ES-I3 (cell line): Measurements from ENCODE around the gene ACVR1.

Experiments
- H3K36me3 ChIP-seq: 2 replicates; pipeline ENCODE4 v1.6.1; 2013; ENCODE audit warnings: mild to moderate bottlenecking, low read length, control low read depth, moderate library complexity; ENCODE audit not compliant: insufficient read depth
- H3K4me1 ChIP-seq: 2 replicates; pipeline ENCODE4 v1.6.1; 2013; ENCODE audit warnings: mild to moderate bottlenecking, control low read depth, low read length; ENCODE audit not compliant: insufficient read depth
- H3K9ac ChIP-seq: 2 replicates; pipeline ENCODE4 v1.6.1; 2013; ENCODE audit warnings: low read depth, mild to moderate bottlenecking, low read length, moderate library complexity
- H3K9me3 ChIP-seq: 2 replicates; pipeline ENCODE4 v1.6.1; 2013; ENCODE audit warnings: mild to moderate bottlenecking, low read length, moderate library complexity; ENCODE audit not compliant: control insufficient read depth, insufficient read depth

ACVR1 gene

DNA sequence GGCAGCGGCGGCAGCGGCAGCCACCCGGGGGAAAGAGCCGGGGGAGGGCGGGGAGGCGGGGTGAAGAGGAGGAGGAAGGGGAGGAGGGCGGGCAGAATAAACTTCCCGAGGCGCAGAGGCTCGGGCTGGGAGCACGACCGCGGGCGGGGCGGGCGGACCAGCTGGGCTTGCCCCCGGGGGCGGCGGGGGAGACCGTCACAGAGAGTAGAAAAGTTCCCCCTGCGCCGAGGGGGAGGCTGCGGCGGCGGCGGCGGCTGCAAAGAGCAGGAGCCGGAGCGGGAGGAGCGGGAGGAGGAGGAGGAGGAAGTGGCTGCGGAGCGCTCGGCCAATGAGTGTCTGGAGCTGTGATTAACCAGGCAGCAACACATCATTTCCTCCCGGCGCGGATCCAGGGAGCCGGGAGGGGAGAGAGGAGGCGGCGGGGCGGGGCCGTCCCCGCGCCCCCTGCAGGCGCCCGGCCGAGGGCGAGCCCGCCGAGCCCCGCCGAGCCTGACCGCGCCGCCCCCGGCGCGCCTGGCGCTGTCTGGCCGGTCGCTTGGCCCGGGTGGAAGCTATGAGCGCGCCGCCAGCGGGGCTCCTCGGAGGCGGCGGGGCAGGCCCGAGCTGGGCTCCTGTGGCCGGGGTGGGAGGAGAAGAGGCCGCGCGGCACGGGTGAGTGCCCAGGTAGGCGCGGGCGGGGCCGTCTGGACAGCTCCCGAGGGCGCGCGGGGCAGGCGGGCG is at the start of gene ACVR1:
TSS of gene ACVR1 (minus strand) at position 265 of the 720 bp plus-strand sequence. CDS start 76,837 bp downstream, outside the sequence.
- H3K4me1 ChIP-seq = peaks cover 19% of the 10 kb centered on the region
- no peaks in the 10 kb centered on the region for H3K9me3 ChIP-seq
- H3K36me3 ChIP-seq = no peaks in the 10 kb centered on the region
- H3K9ac ChIP-seq = peak within 1 kb of the TSS; percentile 88

DNA sequence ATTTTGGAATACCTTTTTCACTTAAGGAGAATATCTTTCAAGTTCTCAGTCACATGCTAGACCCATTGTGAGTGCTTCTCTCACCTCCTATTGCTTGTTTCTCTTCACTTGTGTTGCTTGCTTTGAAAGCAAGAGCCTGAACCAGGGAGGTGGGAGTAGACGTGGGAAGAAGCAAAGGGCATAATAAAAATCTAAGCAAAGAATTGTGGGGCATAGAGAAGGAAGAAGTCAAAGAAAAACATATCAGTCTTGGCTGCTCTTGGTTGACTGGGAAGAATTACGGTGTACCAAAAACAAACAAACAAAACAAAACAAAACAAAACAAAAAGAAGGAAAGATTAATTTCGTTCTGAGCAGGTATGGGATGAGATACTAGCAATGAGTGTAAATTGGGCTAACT is 48.9 kb upstream of the ACVR1 start:
- Histone ChIP-seq H3K4me1 (peaks cover 16% of the 10 kb centered on the region), H3K9ac (no peak overlapping the region), H3K36me3 (no peaks in the 10 kb centered on the region), H3K9me3 (no peaks in the 10 kb centered on the region)

DNA sequence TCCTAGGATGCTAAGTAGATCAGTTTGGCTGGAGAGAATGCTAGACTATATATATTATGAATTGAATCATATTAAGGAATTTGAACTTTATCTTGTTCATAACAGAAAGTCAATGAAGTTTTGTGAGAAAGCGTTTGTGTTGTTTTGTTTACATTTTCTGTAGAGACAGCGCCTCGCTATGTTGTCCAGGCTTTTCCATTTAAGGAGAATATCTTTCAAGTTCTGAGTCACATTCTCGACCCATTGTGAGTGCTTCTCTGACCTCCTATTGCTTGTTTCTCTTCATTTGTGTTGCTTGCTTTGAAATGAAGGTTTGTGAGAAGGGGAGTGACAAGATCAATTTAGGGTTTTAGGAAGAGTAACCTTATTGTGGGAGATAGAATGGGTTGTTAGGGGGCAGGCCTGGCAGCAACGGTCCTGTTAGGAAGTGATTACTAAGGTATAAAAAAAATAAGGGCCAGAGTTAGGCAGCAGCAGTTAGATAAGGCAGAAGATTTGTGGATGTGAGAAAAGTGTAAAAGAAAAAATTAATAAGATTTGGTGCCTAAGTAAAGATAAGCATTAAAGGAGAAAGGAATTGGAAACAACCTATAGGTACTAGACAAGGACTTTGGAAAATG is 47.6 kb upstream of the ACVR1 start:
- H3K4me1 ChIP-seq = peaks cover 16% of the 10 kb centered on the region
- no peaks in the 10 kb centered on the region for H3K36me3 ChIP-seq
- no peak overlapping the region for H3K9ac ChIP-seq
- no peaks in the 10 kb centered on the region for H3K9me3 ChIP-seq

GRCh38 chr2:157922815-157923214 is 46.7 kb upstream of the ACVR1 start:
- no peak overlapping the region for H3K9ac ChIP-seq
- H3K4me1 ChIP-seq = peaks cover 16% of the 10 kb centered on the region
- H3K36me3 ChIP-seq = no peaks in the 10 kb centered on the region
- no peaks in the 10 kb centered on the region for H3K9me3 ChIP-seq

DNA sequence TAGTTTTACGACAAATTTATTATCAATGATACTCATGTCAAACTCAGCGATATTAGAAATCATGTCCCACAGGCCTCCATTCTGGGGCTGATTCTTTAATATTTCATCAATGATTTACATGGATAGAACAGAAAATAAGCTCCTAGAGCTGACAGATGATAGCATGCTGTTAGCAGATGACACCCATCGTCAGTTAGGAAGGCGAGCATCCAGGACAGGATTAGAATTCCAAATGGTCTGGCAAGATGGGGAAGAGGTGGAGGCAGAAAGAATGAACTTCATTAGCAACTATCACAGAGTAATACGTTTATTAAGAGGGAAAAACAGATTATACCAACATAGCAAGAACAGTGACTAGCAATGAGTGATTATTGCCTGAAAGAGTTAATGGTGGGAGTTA is 46.2 kb upstream of the ACVR1 start:
- H3K4me1 ChIP-seq = peaks cover 16% of the 10 kb centered on the region
- H3K9ac ChIP-seq = no peak overlapping the region
- H3K9me3 ChIP-seq = no peaks in the 10 kb centered on the region
- no peaks in the 10 kb centered on the region for H3K36me3 ChIP-seq

DNA sequence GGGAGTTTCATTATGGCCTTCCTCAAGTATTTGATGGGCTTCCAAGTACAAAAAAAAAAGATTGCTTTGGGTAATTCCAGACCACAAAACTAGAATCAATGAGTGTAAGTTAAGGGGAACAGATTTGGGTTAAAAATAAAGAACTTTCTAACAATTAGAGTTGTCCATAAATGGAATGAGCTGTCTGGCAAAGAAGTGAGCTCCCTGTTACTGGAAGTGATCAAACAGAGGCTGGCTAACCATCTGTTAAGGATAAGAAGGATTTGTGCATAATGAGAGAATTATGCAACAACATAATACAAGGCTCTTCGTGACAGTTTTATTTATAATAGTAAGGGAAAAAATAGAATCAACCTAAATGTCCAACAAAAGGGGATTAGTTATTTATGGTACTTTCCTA is 44.6 kb upstream of the ACVR1 start:
- Histone ChIP-seq H3K9me3 (no peaks in the 10 kb centered on the region), H3K36me3 (no peaks in the 10 kb centered on the region), H3K9ac (no peak overlapping the region), H3K4me1 (peaks cover 16% of the 10 kb centered on the region)

DNA sequence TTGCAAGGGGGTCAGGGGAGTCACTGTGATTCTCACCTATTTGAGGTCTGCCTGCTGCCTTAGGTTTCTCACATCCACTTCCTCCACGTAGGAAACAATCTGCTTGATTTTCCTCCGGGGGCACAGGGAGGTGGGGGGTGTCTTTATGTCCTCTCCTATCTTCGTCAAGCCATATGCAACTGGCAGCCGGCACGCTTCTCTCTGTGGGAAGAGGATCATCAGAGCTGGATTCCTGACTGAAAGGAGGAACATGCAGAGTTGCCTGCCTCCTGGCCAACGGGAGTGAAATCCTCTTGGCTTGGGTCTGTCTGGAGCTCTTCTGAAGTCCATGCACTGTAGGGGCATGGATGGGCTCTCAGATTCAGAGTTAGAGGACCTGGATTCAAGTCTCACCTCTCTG is 43.1 kb upstream of the ACVR1 start:
- no peaks in the 10 kb centered on the region for H3K9me3 ChIP-seq
- peaks cover 7% of the 10 kb centered on the region for H3K4me1 ChIP-seq
- H3K36me3 ChIP-seq = no peaks in the 10 kb centered on the region
- H3K9ac ChIP-seq = no peak overlapping the region

- Histone ChIP-seq H3K4me1 (no peaks in the 10 kb centered on the region), H3K9me3 (no peaks in the 10 kb centered on the region), H3K36me3 (no peaks in the 10 kb centered on the region), H3K9ac (no peak overlapping the region)
Measured at GRCh38 chr2:157918319-157918718, 42.2 kb upstream of the ACVR1 start.

DNA sequence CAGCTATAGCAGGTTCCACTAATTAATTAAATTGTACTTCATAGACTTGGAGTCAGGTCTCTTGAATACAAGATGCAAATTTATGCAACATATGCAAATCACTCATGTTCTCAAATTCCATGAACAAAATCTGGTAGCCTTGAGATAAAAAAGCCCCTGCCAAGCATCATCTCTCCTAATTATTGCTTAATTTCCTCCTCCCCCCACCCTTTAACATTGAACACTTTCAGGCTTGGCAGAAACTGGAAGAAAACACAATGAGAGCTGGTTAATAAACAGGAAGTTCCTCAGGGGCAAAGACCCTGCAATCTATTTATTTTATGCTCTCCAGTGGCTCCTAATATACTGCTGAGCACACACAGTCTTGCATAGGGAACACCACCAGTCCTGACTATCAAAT is 35.6 kb upstream of the ACVR1 start:
- H3K9me3 ChIP-seq = no peaks in the 10 kb centered on the region
- no peaks in the 10 kb centered on the region for H3K4me1 ChIP-seq
- H3K9ac ChIP-seq = no peak overlapping the region
- no peaks in the 10 kb centered on the region for H3K36me3 ChIP-seq

DNA sequence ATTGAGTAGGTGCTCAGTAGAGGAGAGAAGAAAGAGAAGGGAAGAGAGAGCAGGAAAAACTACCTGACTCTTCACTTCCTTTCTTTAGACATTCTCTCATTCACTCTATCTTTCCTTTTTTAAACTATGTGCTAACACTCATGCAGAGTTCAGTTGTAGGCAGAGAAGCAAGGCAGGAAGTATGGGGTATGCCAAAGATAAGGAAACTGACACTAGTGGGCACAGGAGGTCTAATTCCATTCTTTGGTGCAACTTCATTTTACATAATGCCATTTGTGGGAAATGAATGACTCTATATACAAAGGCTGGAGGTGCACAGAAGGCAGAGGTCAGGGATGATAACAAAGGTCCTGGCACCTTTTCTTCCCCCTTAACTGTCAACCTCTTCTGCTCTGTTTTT is 35.1 kb upstream of the ACVR1 start:
- Histone ChIP-seq H3K9me3 (no peaks in the 10 kb centered on the region), H3K4me1 (no peaks in the 10 kb centered on the region), H3K9ac (no peak overlapping the region), H3K36me3 (no peaks in the 10 kb centered on the region)

GRCh38 chr2:157905092-157905491 is 29.0 kb upstream of the ACVR1 start:
- H3K36me3 ChIP-seq = no peaks in the 10 kb centered on the region
- no peak overlapping the region for H3K9ac ChIP-seq
- no peaks in the 10 kb centered on the region for H3K9me3 ChIP-seq
- no peaks in the 10 kb centered on the region for H3K4me1 ChIP-seq

DNA sequence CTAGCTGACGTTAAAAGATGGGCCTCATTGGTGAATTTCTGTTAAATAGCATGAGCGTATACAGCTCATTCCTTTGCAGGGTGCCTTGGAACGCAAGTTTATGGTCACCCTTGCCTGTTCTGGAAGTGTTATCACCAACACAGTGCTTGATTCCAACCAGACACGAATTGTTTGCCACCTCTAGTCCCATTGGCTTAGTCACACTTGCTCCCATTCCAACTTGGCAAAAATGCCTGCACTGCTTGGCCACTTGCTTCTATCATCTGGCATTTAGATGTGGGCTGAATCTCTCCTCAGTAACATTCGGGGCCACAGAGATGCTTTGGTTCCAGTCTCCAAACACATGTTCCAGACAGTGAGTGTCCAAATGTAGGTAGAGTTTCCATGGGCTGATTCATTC is 27.5 kb upstream of the ACVR1 start:
- Histone ChIP-seq H3K9me3 (no peaks in the 10 kb centered on the region), H3K9ac (no peak overlapping the region), H3K36me3 (no peaks in the 10 kb centered on the region), H3K4me1 (0 out of 2 replicates have a peak, but pooled peaks cover 2% of the 10 kb centered on the region)

DNA sequence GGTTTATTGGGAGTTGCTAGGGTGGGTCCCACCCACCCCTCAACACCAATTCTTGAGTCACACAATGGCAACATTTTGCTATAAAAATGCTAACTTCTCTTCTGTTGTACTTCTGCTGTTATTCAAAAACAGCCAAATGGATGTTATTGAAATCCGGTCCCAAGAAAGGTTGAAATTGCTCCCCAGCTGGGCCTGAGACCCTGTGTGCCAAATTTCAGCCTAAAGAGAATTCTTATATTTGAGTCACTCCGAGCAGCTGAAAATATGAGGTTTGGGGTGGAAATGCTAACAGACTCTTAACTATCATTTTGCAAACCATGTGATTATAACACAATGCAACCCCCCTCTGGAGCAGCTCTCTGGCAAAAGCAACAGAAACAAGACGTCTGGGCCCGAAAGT is 27.0 kb upstream of the ACVR1 start:
- Histone ChIP-seq H3K9ac (no peak overlapping the region), H3K4me1 (0 out of 2 replicates have a peak, but pooled peaks cover 6% of the 10 kb centered on the region), H3K36me3 (no peaks in the 10 kb centered on the region), H3K9me3 (no peaks in the 10 kb centered on the region)

GRCh38 chr2:157902692-157903091 is 26.6 kb upstream of the ACVR1 start:
- Histone ChIP-seq H3K4me1 (0 out of 2 replicates have a peak, but pooled peaks cover 6% of the 10 kb centered on the region), H3K36me3 (no peaks in the 10 kb centered on the region), H3K9ac (no peak overlapping the region), H3K9me3 (no peaks in the 10 kb centered on the region)

- Histone ChIP-seq H3K4me1 (0 out of 2 replicates have a peak, but pooled peaks cover 6% of the 10 kb centered on the region), H3K9ac (no peak overlapping the region), H3K9me3 (no peaks in the 10 kb centered on the region), H3K36me3 (no peaks in the 10 kb centered on the region)
Measured at GRCh38 chr2:157901325-157901724, 25.2 kb upstream of the ACVR1 start.
